Posterior cingulate gyrus (tissue), 11 donors: Measurements from ENCODE around the gene HOXB3.

Experiments used
- DNase-seq, 10 donors: peaks; one replicate each; pipeline versions ENCODE4 v3.0.0 to v3.0.0-alpha.2; 2020 to 2021; ENCODE audit warnings: mixed read lengths in 3 of 10
- intact Hi-C: fragments of 100-400 bp; cut with DNase I; formaldehyde crosslinking; loops from one replicate; pipeline ENCODE4 v1.15.1; 2023

HOXB3 gene

GRCh38 chr17:48613862-48614694, 24.0 kb upstream of the HOXB3 start:
- no peak for DNase-seq
- intact Hi-C loops: loop anchor here (10.0 kb wide), 1 partner anchor 381 kb away; the partner anchor contains the start of gene IGF2BP1

GRCh38 chr17:48612854-48613691, 23.0 kb upstream of the HOXB3 start:
- peak in 1 of 10 donors; percentile 69 for DNase-seq
- intact Hi-C loops: loop anchor here (10.0 kb wide), 1 partner anchor 382 kb away; the partner anchor contains the start of gene IGF2BP1

- intact Hi-C loops: loop anchor here (10.0 kb wide), 1 partner anchor 382 kb away; the partner anchor contains the start of gene IGF2BP1
- no peak for DNase-seq
These were observed 22.4 kb upstream of the HOXB3 start for GRCh38 chr17:48612456-48612853.

- peak in 1 of 10 donors; percentile 32 for DNase-seq
- intact Hi-C loops: loop anchor here (10.0 kb wide), 1 partner anchor 383 kb away; the partner anchor contains the start of gene IGF2BP1
These were observed 21.8 kb upstream of the HOXB3 start for GRCh38 chr17:48611681-48612455.

GRCh38 chr17:48611213-48611612, 21.2 kb upstream of the HOXB3 start:
- no peak for DNase-seq
- intact Hi-C loops: loop anchor here (10.0 kb wide), 1 partner anchor 384 kb away; the partner anchor contains the start of gene IGF2BP1

- intact Hi-C loops: loop anchor here (10.0 kb wide), 1 partner anchor 384 kb away; the partner anchor contains the start of gene IGF2BP1
- DNase-seq: peak in 3 of 10 donors; percentile 14 to 38 (median 30)
These were observed 20.5 kb upstream of the HOXB3 start, which contains the start of gene HOXB7 for GRCh38 chr17:48610282-48611211. Gene HOXB7, minus strand, starts transcription at chr17:48611017. Its CDS starts 99 bp downstream, at chr17:48610918.

- DNase-seq: no peak
- intact Hi-C loops: loop anchor here (10.0 kb wide), 1 partner anchor 385 kb away; the partner anchor contains the start of gene IGF2BP1
These were observed 19.8 kb upstream of the HOXB3 start for GRCh38 chr17:48609759-48610281.

GRCh38 chr17:48609033-48609432, 19.0 kb upstream of the HOXB3 start:
- no peak for DNase-seq
- intact Hi-C loops: no loop called here

- DNase-seq: no peak
- intact Hi-C loops: no loop called here
These were observed 18.4 kb upstream of the HOXB3 start for GRCh38 chr17:48608494-48608834.

GRCh38 chr17:48606892-48607614, 17.0 kb upstream of the HOXB3 start:
- DNase-seq: peak in 1 of 10 donors; percentile 49
- intact Hi-C loops: no loop called here

- intact Hi-C loops: no loop called here
- peak in 1 of 10 donors; percentile 73 for DNase-seq
These were observed 16.2 kb upstream of the HOXB3 start for GRCh38 chr17:48605991-48606891.

- intact Hi-C loops: no loop called here
- DNase-seq: no peak
These were observed 15.4 kb upstream of the HOXB3 start for GRCh38 chr17:48605409-48605919.

GRCh38 chr17:48604770-48605329, 14.8 kb upstream of the HOXB3 start, which contains the start of gene HOXB6:
Gene HOXB6, minus strand, starts transcription at chr17:48604986. Its CDS starts 6,836 bp downstream, at chr17:48598150.
- no peak for DNase-seq
- intact Hi-C loops: no loop called here

- intact Hi-C loops: no loop called here
- DNase-seq: no peak
These were observed 14.1 kb upstream of the HOXB3 start for GRCh38 chr17:48603959-48604769.
